WTC11 (cell line): Measurements from ENCODE around the gene CBFA2T2. TPM values are rescaled to one million over a fixed set of nuclear protein-coding genes. Genes with fewer than 3 reads are reported as not detected.

Experiments used
- ATAC-seq: fragments of 200-7000 bp; cut with Tn5 transposase; 2 replicates; pipeline ENCODE4 v1.10.0; 2021; ENCODE audit warnings: mild to moderate bottlenecking, moderate library complexity
- CTCF ChIA-PET: fragments of 300-600 bp; sonication (Branson Sonifier 250); formaldehyde crosslinking; loops from one replicate; lab custom pipeline; 2021; ENCODE audit warnings: antibody characterized with exemption; lab: Charles Lee
- POLR2A ChIA-PET: fragments of 350-600 bp; sonication (Branson Sonifier 250); formaldehyde crosslinking; loops from one replicate; lab custom pipeline; 2021; ENCODE audit warnings: antibody characterized with exemption; lab: Charles Lee
- DNase-seq: peaks from one replicate; pipeline ENCODE4 v3.0.0; 2021; ENCODE audit warnings: low spot score
- H3K27ac Mint-ChIP-seq: 2 replicates; pipeline ENCODE4 v1.8.0; 2021; ENCODE audit warnings: mixed read lengths
- H3K27me3 Mint-ChIP-seq: 2 replicates; pipeline ENCODE4 v1.8.0; 2021; ENCODE audit warnings: low read depth, mild to moderate bottlenecking, moderate library complexity, mixed read lengths
- H3K36me3 Mint-ChIP-seq: 2 replicates; pipeline ENCODE4 v1.8.0; 2021; ENCODE audit warnings: mixed read lengths
- H3K4me1 Mint-ChIP-seq: 2 replicates; pipeline ENCODE4 v1.8.0; 2022; ENCODE audit warnings: mixed read lengths
- H3K4me3 Mint-ChIP-seq: 2 replicates; pipeline ENCODE4 v1.8.0; 2021; ENCODE audit warnings: mild to moderate bottlenecking, moderate library complexity, mixed read lengths
- H3K9me3 Mint-ChIP-seq: 2 replicates; pipeline ENCODE4 v1.8.0; 2021; ENCODE audit warnings: mixed read lengths
- AFF4 ChIP-seq: sonication (generic); formaldehyde crosslinking; IDR thresholded peaks from 2 replicates; pipeline ENCODE4 v1.8.1; 2023; ENCODE audit warnings: mild to moderate bottlenecking, missing genetic modification reagents, borderline replicate concordance
- AR ChIP-seq: fragments of 250-450 bp; sonication (Bioruptor Pico); IDR thresholded peaks from 2 replicates; pipeline ENCODE4 v1.9.0; 2021; ENCODE audit warnings: mild to moderate bottlenecking
- ESRRA ChIP-seq: sonication (generic); formaldehyde crosslinking; IDR thresholded peaks from 2 replicates; pipeline ENCODE4 v1.8.1; 2022; ENCODE audit warnings: mild to moderate bottlenecking, missing genetic modification reagents, borderline replicate concordance
- GABPB1 ChIP-seq: sonication (generic); formaldehyde crosslinking; IDR thresholded peaks from 2 replicates; pipeline ENCODE4 v1.8.1; 2023; ENCODE audit warnings: mild to moderate bottlenecking, missing genetic modification reagents
- IRF1 ChIP-seq: sonication (generic); formaldehyde crosslinking; IDR thresholded peaks from 2 replicates; pipeline ENCODE4 v1.8.0; 2023; ENCODE audit warnings: missing genetic modification reagents
- JUN ChIP-seq: sonication (generic); formaldehyde crosslinking; IDR thresholded peaks from 2 replicates; pipeline ENCODE4 v1.8.0; 2023; ENCODE audit warnings: mild to moderate bottlenecking, missing genetic modification reagents
- MXD4 ChIP-seq: fragments of 250-450 bp; sonication (Bioruptor Pico); IDR thresholded peaks from 2 replicates; pipeline ENCODE4 v1.8.0; 2021; ENCODE audit warnings: mild to moderate bottlenecking, moderate library complexity, borderline replicate concordance
- NFYB ChIP-seq: sonication (generic); formaldehyde crosslinking; conservative IDR thresholded peaks from 2 replicates; pipeline ENCODE4 v1.8.0; 2022; ENCODE audit warnings: low read depth, missing genetic modification reagents
- NR3C1 ChIP-seq: sonication (generic); formaldehyde crosslinking; conservative IDR thresholded peaks from 2 replicates; pipeline ENCODE4 v1.8.1; 2023; ENCODE audit warnings: low read depth, mild to moderate bottlenecking, missing genetic modification reagents
- PRDM15 ChIP-seq: sonication (generic); formaldehyde crosslinking; IDR thresholded peaks from 2 replicates; pipeline ENCODE4 v1.8.0; 2022; ENCODE audit warnings: missing genetic modification reagents
- PRRX2 ChIP-seq: fragments of 250-450 bp; sonication (Bioruptor Pico); IDR thresholded peaks from 2 replicates; pipeline ENCODE4 v1.8.0; 2021; ENCODE audit warnings: mild to moderate bottlenecking
- SMAD3 ChIP-seq: sonication (generic); formaldehyde crosslinking; IDR thresholded peaks from 2 replicates; pipeline ENCODE4 v1.8.0; 2022; ENCODE audit warnings: missing genetic modification reagents, mild to moderate bottlenecking, borderline replicate concordance
- SOX15 ChIP-seq: fragments of 250-450 bp; sonication (Bioruptor Pico); IDR thresholded peaks from 2 replicates; pipeline ENCODE4 v1.9.0; 2021; ENCODE audit warnings: mild to moderate bottlenecking
- SP1 ChIP-seq: sonication (generic); formaldehyde crosslinking; conservative IDR thresholded peaks from 2 replicates; pipeline ENCODE4 v1.8.1; 2022; ENCODE audit warnings: missing genetic modification reagents
- ZNF671 ChIP-seq: fragments of 250-450 bp; sonication (Bioruptor Pico); IDR thresholded peaks from 2 replicates; pipeline ENCODE4 v1.8.0; 2021; ENCODE audit warnings: mild to moderate bottlenecking
- total RNA-seq: library from RNA; stranded (reverse); gene quantifications from 3 replicates; pipeline ENCODE4 v1.2.3, GENCODE V29; 2021

Gene CBFA2T2
- total RNA-seq, 1 experiment from 2014 or later = 22.1 TPM

DNA sequence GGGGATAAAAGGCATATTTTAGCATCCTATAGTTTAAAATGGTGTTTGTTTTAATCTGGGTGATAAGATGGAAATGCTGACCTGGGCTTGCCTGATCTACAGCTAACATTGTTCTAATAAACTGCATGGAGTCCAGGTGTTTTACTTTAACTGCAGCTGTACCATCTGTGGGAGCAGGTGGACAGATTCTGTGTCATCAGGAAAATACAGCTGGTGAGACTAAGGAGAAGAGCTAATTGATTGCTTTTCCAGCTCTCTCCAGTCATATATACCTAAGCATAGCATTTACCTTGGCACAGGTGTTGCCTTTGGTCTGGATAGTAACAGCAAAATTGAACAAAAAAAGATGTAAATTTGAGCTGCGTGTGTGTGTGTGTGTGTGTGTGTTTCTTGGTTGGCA, 31.6 kb downstream of the CBFA2T2 start:
- no peak for ATAC-seq
- CTCF ChIA-PET = no interaction called here

More for the DNA sequence above, 31.6 kb downstream of the CBFA2T2 start:
- Mint-ChIP-seq H3K27me3 (no peaks in the 10 kb centered on the region), H3K4me3 (no peak overlapping the region), H3K4me1 (peaks cover 9% of the 10 kb centered on the region), H3K36me3 (no peaks in the 10 kb centered on the region; the same call in 1 of the 2 replicates), H3K27ac (no peak overlapping the region), H3K9me3 (no peaks in the 10 kb centered on the region)
- POLR2A ChIA-PET = interaction anchor here (0.6 kb wide), 1 partner anchor 95 kb away, joined by 5 read pairs; no protein-coding TSS in a partner anchor
- DNase-seq = no peak
- TF ChIP-seq AR (CRISPR knock-in tag) (no peak), AFF4 (CRISPR knock-in tag) (no peak), NR3C1 (no peak), JUN (CRISPR knock-in tag) (no peak), ESRRA (no peak), SMAD3 (CRISPR knock-in tag) (no peak), IRF1 (CRISPR knock-in tag) (no peak), SOX15 (CRISPR knock-in tag) (no peak), ZNF671 (CRISPR knock-in tag) (no peak), PRRX2 (CRISPR knock-in tag) (no peak), NFYB (CRISPR knock-in tag) (no peak), SP1 (no peak), MXD4 (CRISPR knock-in tag) (no peak), PRDM15 (CRISPR knock-in tag) (no peak), GABPB1 (CRISPR knock-in tag) (no peak)
